Measurements from ENCODE around the gene MOCOS. TPM values are rescaled to one million over a fixed set of nuclear protein-coding genes. Genes with fewer than 3 reads are reported as not detected.

MOCOS gene
- total RNA-seq, 1 donor from 2014 or later, result 1.3 TPM

GRCh38 chr18:36298126-36298741 lies 110.9 kb downstream of the MOCOS start:
- Mint-ChIP-seq H3K27me3 (ENCODE audit: unreplicated experiment) (no peaks in the 10 kb centered on the region), H3K27ac (ENCODE audit: unreplicated experiment) (no peak overlapping the region), H3K36me3 (ENCODE audit: unreplicated experiment) (peaks cover 12% of the 10 kb centered on the region), H3K4me1 (ENCODE audit: low read depth, unreplicated experiment) (peaks cover 8% of the 10 kb centered on the region), H3K9me3 (ENCODE audit: unreplicated experiment) (peaks cover 5% of the 10 kb centered on the region), H3K4me3 (ENCODE audit: unreplicated experiment) (peak overlapping the region; percentile 61)
- DNase-seq, result peak; percentile 65
- no peak for TF ChIP-seq CTCF (IDR thresholded peaks at IDR 0.05; ENCODE audit: partially characterized antibody, unreplicated experiment)

- Mint-ChIP-seq H3K9me3 (ENCODE audit: unreplicated experiment) (peaks cover 5% of the 10 kb centered on the region), H3K4me1 (ENCODE audit: low read depth, unreplicated experiment) (peaks cover 10% of the 10 kb centered on the region), H3K4me3 (ENCODE audit: unreplicated experiment) (peak overlapping the region; percentile 86), H3K27ac (ENCODE audit: unreplicated experiment) (no peak overlapping the region), H3K27me3 (ENCODE audit: unreplicated experiment) (no peaks in the 10 kb centered on the region), H3K36me3 (ENCODE audit: unreplicated experiment) (peaks cover 12% of the 10 kb centered on the region)
- DNase-seq, result no peak
- TF ChIP-seq CTCF (IDR thresholded peaks at IDR 0.05; ENCODE audit: partially characterized antibody, unreplicated experiment), result no peak
Measured at GRCh38 chr18:36299015-36299414, 111.7 kb downstream of the MOCOS start.

- peaks cover 12% of the 10 kb centered on the region for H3K36me3 Mint-ChIP-seq (ENCODE audit: unreplicated experiment)
- H3K4me3 Mint-ChIP-seq (ENCODE audit: unreplicated experiment), result no peak overlapping the region
- H3K27me3 Mint-ChIP-seq (ENCODE audit: unreplicated experiment), result no peaks in the 10 kb centered on the region
- peaks cover 5% of the 10 kb centered on the region for H3K9me3 Mint-ChIP-seq (ENCODE audit: unreplicated experiment)
- no peak overlapping the region for H3K27ac Mint-ChIP-seq (ENCODE audit: unreplicated experiment)
- no peak for TF ChIP-seq CTCF (IDR thresholded peaks at IDR 0.05; ENCODE audit: partially characterized antibody, unreplicated experiment)
- H3K4me1 Mint-ChIP-seq (ENCODE audit: low read depth, unreplicated experiment), result peaks cover 10% of the 10 kb centered on the region
- no peak for DNase-seq
Measured at GRCh38 chr18:36300211-36300610, 112.9 kb downstream of the MOCOS start.

- Mint-ChIP-seq H3K27ac (ENCODE audit: unreplicated experiment) (no peak overlapping the region), H3K4me3 (ENCODE audit: unreplicated experiment) (no peak overlapping the region), H3K27me3 (ENCODE audit: unreplicated experiment) (no peaks in the 10 kb centered on the region), H3K4me1 (ENCODE audit: low read depth, unreplicated experiment) (peaks cover 16% of the 10 kb centered on the region), H3K36me3 (ENCODE audit: unreplicated experiment) (peaks cover 12% of the 10 kb centered on the region), H3K9me3 (ENCODE audit: unreplicated experiment) (peaks cover 5% of the 10 kb centered on the region)
- no peak for TF ChIP-seq CTCF (IDR thresholded peaks at IDR 0.05; ENCODE audit: partially characterized antibody, unreplicated experiment)
- no peak for DNase-seq
Measured at GRCh38 chr18:36301884-36302283, 114.6 kb downstream of the MOCOS start.

GRCh38 chr18:36302676-36303075 lies 115.4 kb downstream of the MOCOS start:
- no peak for DNase-seq
- Mint-ChIP-seq H3K27ac (ENCODE audit: unreplicated experiment) (no peak overlapping the region), H3K4me3 (ENCODE audit: unreplicated experiment) (no peak overlapping the region), H3K4me1 (ENCODE audit: low read depth, unreplicated experiment) (peaks cover 16% of the 10 kb centered on the region), H3K36me3 (ENCODE audit: unreplicated experiment) (peaks cover 12% of the 10 kb centered on the region), H3K9me3 (ENCODE audit: unreplicated experiment) (peaks cover 5% of the 10 kb centered on the region), H3K27me3 (ENCODE audit: unreplicated experiment) (no peaks in the 10 kb centered on the region)
- TF ChIP-seq CTCF (IDR thresholded peaks at IDR 0.05; ENCODE audit: partially characterized antibody, unreplicated experiment), result no peak
